KMS-11 (cell line): ENCODE data around the gene BSG.
A peak's percentile ranks its signal among the peaks of the same experiment; 100 is the strongest.

Source experiments
- H2AFZ ChIP-seq: fragments of 200-600 bp; sonication (generic); 2 replicates; pipeline ENCODE4 v1.6.1; 2016; ENCODE audit warnings: antibody characterized with exemption, mixed run types, low read depth
- H3K27ac ChIP-seq: fragments of 200-600 bp; sonication (generic); 2 replicates; pipeline ENCODE4 v1.6.1; 2016; ENCODE audit warnings: mild to moderate bottlenecking, mixed run types
- H3K27me3 ChIP-seq: fragments of 200-600 bp; sonication (generic); 2 replicates; pipeline ENCODE4 v1.6.1; 2017; ENCODE audit warnings: mild to moderate bottlenecking, low read depth, mixed run types, moderate library complexity; ENCODE audit not compliant: insufficient read depth
- H3K36me3 ChIP-seq: fragments of 200-600 bp; sonication (generic); 2 replicates; pipeline ENCODE4 v1.6.1; 2017; ENCODE audit warnings: mild to moderate bottlenecking, mixed run types; ENCODE audit not compliant: insufficient read depth
- H3K4me1 ChIP-seq: fragments of 200-600 bp; sonication (generic); 2 replicates; pipeline ENCODE4 v1.6.1; 2016; ENCODE audit warnings: mild to moderate bottlenecking, low read depth, mixed run types; ENCODE audit not compliant: poor library complexity, severe bottlenecking
- H3K4me2 ChIP-seq: fragments of 200-600 bp; sonication (generic); 2 replicates; pipeline ENCODE4 v1.7.0; 2016; ENCODE audit warnings: mild to moderate bottlenecking, mixed run types
- H3K4me3 ChIP-seq: fragments of 200-600 bp; sonication (generic); IDR thresholded peaks from 2 replicates; pipeline ENCODE4 v1.6.1; 2017; ENCODE audit warnings: low read depth, low read length, mixed read lengths; ENCODE audit not compliant: insufficient read depth
- H3K79me2 ChIP-seq: fragments of 200-600 bp; sonication (generic); 2 replicates; pipeline ENCODE4 v1.6.1; 2016; ENCODE audit warnings: low read depth, mixed run types; ENCODE audit not compliant: insufficient read depth
- H3K9ac ChIP-seq: fragments of 200-600 bp; sonication (generic); 2 replicates; pipeline ENCODE4 v1.6.1; 2016; ENCODE audit warnings: mild to moderate bottlenecking, mixed run types
- H4K20me1 ChIP-seq: fragments of 200-600 bp; sonication (generic); 2 replicates; pipeline ENCODE4 v1.6.1; 2016; ENCODE audit warnings: mild to moderate bottlenecking, mixed run types; ENCODE audit not compliant: insufficient read depth
- TF ChIP-seq, protein P1 (sequence below): fragments of 200-600 bp; sonication (generic); conservative IDR thresholded peaks from 2 replicates; pipeline ENCODE4 v1.6.1; 2017; ENCODE audit warnings: low read depth, mild to moderate bottlenecking, antibody characterized with exemption, low read length, moderate library complexity, mixed read lengths

BSG gene

GRCh38 chr19:554817-555216 lies 17.6 kb upstream of the BSG start:
- TF ChIP-seq, protein P1, sequence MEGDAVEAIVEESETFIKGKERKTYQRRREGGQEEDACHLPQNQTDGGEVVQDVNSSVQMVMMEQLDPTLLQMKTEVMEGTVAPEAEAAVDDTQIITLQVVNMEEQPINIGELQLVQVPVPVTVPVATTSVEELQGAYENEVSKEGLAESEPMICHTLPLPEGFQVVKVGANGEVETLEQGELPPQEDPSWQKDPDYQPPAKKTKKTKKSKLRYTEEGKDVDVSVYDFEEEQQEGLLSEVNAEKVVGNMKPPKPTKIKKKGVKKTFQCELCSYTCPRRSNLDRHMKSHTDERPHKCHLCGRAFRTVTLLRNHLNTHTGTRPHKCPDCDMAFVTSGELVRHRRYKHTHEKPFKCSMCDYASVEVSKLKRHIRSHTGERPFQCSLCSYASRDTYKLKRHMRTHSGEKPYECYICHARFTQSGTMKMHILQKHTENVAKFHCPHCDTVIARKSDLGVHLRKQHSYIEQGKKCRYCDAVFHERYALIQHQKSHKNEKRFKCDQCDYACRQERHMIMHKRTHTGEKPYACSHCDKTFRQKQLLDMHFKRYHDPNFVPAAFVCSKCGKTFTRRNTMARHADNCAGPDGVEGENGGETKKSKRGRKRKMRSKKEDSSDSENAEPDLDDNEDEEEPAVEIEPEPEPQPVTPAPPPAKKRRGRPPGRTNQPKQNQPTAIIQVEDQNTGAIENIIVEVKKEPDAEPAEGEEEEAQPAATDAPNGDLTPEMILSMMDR: no peak
- Histone ChIP-seq H4K20me1 (no peaks in the 10 kb centered on the region), H3K79me2 (no peaks in the 10 kb centered on the region), H3K36me3 (no peaks in the 10 kb centered on the region), H3K27me3 (peaks cover 43% of the 10 kb centered on the region; the same call in 1 of the 2 replicates), H3K4me2 (no peak overlapping the region), H3K4me3 (no peak overlapping the region), H3K9ac (no peak overlapping the region), H3K4me1 (peaks cover 6% of the 10 kb centered on the region), H3K27ac (no peak overlapping the region), H2AFZ (no peak overlapping the region)

DNA sequence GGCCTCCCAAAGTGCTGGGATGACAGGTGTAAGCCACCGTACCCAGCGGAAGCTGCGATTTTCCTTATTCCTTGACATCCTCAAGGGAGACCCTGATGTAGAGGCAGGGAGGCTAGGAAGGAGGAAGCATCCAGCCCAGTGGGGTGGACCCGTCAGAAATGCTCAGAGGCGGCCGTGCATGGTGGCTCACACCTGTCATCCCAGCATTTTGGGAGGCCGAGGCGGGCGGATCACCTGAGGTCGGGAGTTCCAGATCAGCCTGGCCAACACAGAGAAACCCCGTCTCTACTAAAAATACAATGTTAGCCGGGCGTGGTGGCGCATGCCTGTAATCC lies 17.0 kb upstream of the BSG start:
- Histone ChIP-seq H3K4me1 (peaks cover 6% of the 10 kb centered on the region), H3K27me3 (peaks cover 47% of the 10 kb centered on the region; the same call in 1 of the 2 replicates), H3K4me2 (no peak overlapping the region), H2AFZ (no peak overlapping the region), H3K27ac (no peak overlapping the region), H3K79me2 (no peaks in the 10 kb centered on the region), H3K9ac (no peak overlapping the region), H3K4me3 (no peak overlapping the region), H4K20me1 (no peaks in the 10 kb centered on the region), H3K36me3 (no peaks in the 10 kb centered on the region)
- TF ChIP-seq, protein P1: no peak

DNA sequence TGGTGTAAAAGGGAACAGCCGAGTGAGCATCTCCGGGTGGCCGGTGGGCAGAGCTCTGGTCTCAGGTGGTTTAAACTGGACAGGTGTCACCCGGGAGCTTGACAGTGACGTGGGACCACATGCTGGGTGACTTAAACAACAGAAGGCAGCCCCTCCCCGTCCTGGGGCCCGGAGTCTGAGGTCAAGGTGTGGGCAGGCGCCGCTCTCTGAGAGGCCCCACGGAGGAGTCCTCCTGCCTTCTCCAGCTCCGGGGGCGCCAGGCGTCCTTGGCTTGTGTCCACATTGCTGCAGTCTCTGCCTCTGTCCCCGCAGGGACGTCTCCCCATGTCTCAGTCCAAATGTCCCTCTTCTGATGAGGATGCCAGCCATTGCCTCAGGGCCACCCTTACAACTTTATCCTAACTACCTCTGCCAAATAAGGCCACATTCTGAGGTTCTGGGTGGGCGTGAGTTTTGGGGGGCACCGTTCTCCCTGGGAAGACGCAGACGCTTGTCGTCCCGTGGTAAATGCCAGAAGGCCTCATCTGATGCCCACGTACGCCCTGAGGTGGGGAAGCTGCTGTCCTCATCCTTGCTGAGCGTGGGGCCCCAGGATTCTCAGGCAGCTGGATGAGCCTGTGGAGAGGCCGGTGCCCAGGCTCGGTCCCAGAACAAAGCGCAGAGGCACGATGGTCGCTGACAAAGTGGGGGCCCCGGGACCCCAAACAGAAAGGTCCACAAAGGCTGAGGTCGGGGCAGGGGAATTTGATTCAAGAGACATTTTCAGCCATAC lies 15.6 kb upstream of the BSG start:
- no peak overlapping the region for H3K9ac ChIP-seq
- peak overlapping the region; percentile 25; the same call in 1 of the 2 replicates for H3K4me2 ChIP-seq
- H3K4me1 ChIP-seq: peaks cover 6% of the 10 kb centered on the region
- H3K27me3 ChIP-seq: peaks cover 39% of the 10 kb centered on the region; the same call in 1 of the 2 replicates
- no peaks in the 10 kb centered on the region for H3K36me3 ChIP-seq
- no peak overlapping the region for H2AFZ ChIP-seq
- H4K20me1 ChIP-seq: no peaks in the 10 kb centered on the region
- no peaks in the 10 kb centered on the region for H3K79me2 ChIP-seq
- H3K27ac ChIP-seq: no peak overlapping the region
- TF ChIP-seq, protein P1: no peak
- H3K4me3 ChIP-seq: no peak overlapping the region

GRCh38 chr19:558770-559439 lies 13.5 kb upstream of the BSG start:
- Histone ChIP-seq H3K4me1 (peaks cover 6% of the 10 kb centered on the region), H3K79me2 (no peaks in the 10 kb centered on the region), H4K20me1 (no peaks in the 10 kb centered on the region), H2AFZ (no peak overlapping the region), H3K4me2 (no peak overlapping the region), H3K27me3 (peaks cover 22% of the 10 kb centered on the region; the same call in 1 of the 2 replicates), H3K36me3 (no peaks in the 10 kb centered on the region), H3K27ac (no peak overlapping the region), H3K4me3 (no peak overlapping the region), H3K9ac (no peak overlapping the region)
- TF ChIP-seq, protein P1: no peak
